Effector memory CD8-positive, alpha-beta T cell (primary cell): Measurements from ENCODE around the gene SLAMF6.
"Not testable (repeated sequence)": the region's sequence is repeated elsewhere in the genome, so short reads cannot be mapped to it uniquely, and the experiment has no call there.

ENCODE experiments used
- ATAC-seq: fragments of 150-1000 bp; cut with Tn5 transposase; replicated peaks from 2 replicates; pipeline ENCODE4 v1.10.0; 2021; ENCODE audit warnings: mild to moderate bottlenecking, moderate library complexity
- DNase-seq, 3 experiments: peaks; one replicate each; pipeline ENCODE4 v3.0.0; 2021
- H3K27ac Mint-ChIP-seq, 2 donors: one replicate each; pipeline ENCODE4 v1.8.0; 2022; ENCODE audit warnings: mild to moderate bottlenecking in 2 of 2, mixed read lengths in 2 of 2, moderate library complexity in 2 of 2
- H3K27me3 Mint-ChIP-seq, 2 donors: one replicate each; pipeline ENCODE4 v1.8.0; 2022; ENCODE audit warnings: mixed read lengths in 2 of 2
- H3K36me3 Mint-ChIP-seq: one replicate; pipeline ENCODE4 v1.8.0; 2022; ENCODE audit warnings: mild to moderate bottlenecking, moderate library complexity, mixed read lengths; ENCODE audit not compliant: insufficient read depth
- H3K4me1 Mint-ChIP-seq, 2 donors: one replicate each; pipeline ENCODE4 v1.8.0; 2022; ENCODE audit warnings: low read depth in 2 of 2, mixed read lengths in 2 of 2
- H3K4me3 Mint-ChIP-seq, 2 donors: one replicate each; pipeline ENCODE4 v1.8.0; 2022; ENCODE audit warnings: mild to moderate bottlenecking in 2 of 2, mixed read lengths in 2 of 2, moderate library complexity in 2 of 2
- H3K9me3 Mint-ChIP-seq, 2 donors: one replicate each; pipeline ENCODE4 v1.8.0; 2022; ENCODE audit warnings: mixed read lengths in 2 of 2
- total RNA-seq, 9 experiments: gene quantifications; one replicate each; lab custom pipeline; 2026; lab: John Stamatoyannopoulos, UW

Gene SLAMF6
- total RNA-seq = 13.3 to 175 (median 71.3) reads per million in 9 experiments

DNA sequence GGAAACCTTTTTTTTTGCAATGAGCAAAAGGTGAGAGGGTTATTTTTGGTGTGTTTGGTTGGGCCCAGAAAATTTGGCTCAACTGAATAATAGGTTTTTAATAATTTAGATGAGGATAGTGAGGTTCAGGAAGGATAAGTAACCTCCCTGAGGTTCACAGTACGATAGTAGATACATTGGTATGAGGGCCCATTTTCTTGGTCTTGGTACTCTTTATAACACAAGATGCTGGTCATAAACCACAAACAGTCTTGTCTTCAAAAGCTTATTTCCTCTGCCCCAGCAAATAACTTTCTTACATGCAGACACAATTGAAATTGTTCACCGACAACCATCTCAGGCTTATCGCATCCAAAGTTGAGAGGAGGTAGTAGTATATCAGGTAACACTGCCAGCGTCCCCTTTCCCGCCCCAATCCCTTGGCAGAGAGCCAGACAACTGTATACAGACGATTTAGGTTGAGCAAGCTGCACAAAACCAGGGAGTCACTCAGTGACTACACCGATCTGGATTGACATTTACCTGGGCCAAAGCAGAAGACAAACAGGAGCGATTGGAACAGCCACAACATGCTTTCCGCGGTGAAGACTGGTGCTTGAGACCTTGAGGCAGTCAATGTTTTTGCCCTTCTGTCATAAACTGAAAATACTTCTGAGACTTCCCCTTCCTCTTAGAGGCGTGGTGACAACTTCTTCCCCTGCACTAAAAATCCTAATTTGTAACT lies at the start of gene SLAMF6:
Gene SLAMF6 (minus strand): TSS at position 634 of the 724 bp plus-strand sequence. CDS start 63 bp downstream, at position 571.
- no peaks in the 10 kb centered on the region for H3K27me3 Mint-ChIP-seq
- H3K27ac Mint-ChIP-seq = peak within 1 kb of the TSS; percentile 49 to 93
- peaks cover 43 to 82% of the 10 kb centered on the region in 2 donors for H3K4me1 Mint-ChIP-seq
- peaks cover 15% of the 10 kb centered on the region for H3K36me3 Mint-ChIP-seq
- DNase-seq (peak; percentile 24 to 36 (median 29)), ATAC-seq (peak; percentile 53)
- peak within 1 kb of the TSS; percentile 87 to 91 for H3K4me3 Mint-ChIP-seq
- H3K9me3 Mint-ChIP-seq = peaks cover 5 to 7% of the 10 kb centered on the region in 2 donors

DNA sequence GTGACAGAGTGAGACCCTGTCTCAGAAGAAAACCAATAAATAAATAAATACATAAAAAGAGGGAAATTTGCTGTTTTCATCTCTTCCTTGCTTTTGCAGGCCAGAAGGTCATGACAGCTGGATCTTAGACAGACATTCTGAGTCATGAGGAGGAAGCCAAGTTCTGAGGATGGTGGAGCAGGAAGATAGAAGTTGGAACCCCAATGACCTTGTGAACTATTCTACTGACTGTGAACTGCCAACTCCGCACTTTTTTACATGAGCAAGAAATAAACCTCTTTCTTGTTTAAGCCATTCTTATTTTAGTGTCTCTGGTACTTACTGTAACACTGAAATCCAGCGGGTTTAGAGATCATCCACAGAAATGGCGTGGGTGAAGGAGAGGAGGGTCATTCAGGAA lies 47.8 kb upstream of the SLAMF6 start:
- Mint-ChIP-seq H3K36me3 (peaks cover 17% of the 10 kb centered on the region), H3K27ac (peak overlapping the region; percentile 33 to 88), H3K4me3 (peak overlapping the region; percentile 1 to 90)

DNA sequence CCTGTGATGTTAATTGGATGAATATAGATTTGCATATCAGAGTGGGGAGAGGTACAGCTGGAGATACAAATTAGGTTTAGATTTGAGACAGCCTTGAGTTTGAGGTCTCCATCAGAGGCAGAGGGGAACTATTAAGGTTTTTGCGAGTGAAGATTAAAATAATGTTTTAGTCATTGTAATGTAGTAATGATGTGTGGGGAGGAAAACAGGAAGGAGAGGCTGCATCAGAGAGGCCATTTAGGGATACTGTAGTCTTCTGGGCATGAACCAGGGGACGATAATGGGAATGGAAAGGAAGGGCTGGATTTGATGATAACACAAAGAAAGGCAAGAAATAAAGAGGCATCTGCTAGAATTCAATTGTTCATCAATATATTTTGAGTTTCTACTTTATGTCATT lies 46.8 kb upstream of the SLAMF6 start:
- Mint-ChIP-seq H3K36me3 (peaks cover 19% of the 10 kb centered on the region), H3K27me3 (no peaks in the 10 kb centered on the region), H3K4me3 (peak overlapping the region; percentile 13 to 90), H3K27ac (peak overlapping the region; percentile 33 to 88), H3K4me1 (peaks cover 63 to 88% of the 10 kb centered on the region in 2 donors), H3K9me3 (peaks cover 0 to 8% of the 10 kb centered on the region in 2 donors)
- DNase-seq = no peak
- no peak for ATAC-seq

More for the DNA sequence above, 47.8 kb upstream of the SLAMF6 start:
- ATAC-seq = no peak
- no peaks in the 10 kb centered on the region for H3K27me3 Mint-ChIP-seq
- H3K9me3 Mint-ChIP-seq = peaks cover 0 to 8% of the 10 kb centered on the region in 2 donors
- H3K4me1 Mint-ChIP-seq = peaks cover 63 to 87% of the 10 kb centered on the region in 2 donors
- no peak for DNase-seq

DNA sequence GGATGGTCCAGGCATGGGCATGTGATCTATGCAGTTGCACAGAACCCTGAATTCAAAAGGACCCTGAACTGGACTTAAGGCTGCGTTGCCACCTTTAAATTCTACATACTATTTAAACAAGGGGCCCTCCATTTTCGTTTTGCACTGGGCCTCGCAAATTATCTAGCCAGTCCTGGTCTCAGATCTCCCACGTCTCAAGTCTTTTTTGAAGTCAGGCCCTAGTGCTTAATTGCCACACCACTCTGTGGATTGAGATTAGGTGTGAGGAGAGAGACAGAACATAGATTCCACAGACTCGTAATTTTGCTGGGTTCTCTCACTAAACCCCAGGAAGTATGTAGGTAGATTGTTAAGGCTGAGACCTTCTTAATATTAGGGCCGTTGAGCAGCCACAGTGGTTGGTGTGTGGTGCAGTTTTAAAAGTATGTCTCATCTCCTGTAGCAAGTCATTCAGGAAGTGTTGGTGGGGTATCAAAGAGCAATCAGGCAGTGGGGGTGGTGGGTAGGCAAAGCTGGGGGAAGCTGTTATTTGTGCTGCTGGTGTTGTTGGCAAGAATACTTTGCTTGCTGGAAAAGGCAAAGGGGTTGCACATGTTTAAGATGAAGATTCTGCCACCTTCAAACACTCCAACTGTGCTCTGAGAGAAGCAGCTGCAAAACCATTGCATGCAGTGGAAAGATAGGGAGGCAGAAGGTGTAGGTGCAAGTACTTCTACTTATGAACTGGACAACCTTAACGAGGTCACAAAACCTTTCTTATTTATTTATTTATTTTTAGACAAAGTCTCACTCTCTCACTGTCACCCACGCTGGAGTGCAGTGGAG lies 45.0 kb upstream of the SLAMF6 start:
- peak overlapping the region; percentile 33 to 88 for H3K27ac Mint-ChIP-seq
- peak overlapping the region; percentile 58 to 90 for H3K4me3 Mint-ChIP-seq
- H3K36me3 Mint-ChIP-seq = peaks cover 27% of the 10 kb centered on the region
- DNase-seq = peak; percentile 56 to 66 (median 58)
- no peaks in the 10 kb centered on the region for H3K27me3 Mint-ChIP-seq
- peak; percentile 95 for ATAC-seq
- peaks cover 63 to 80% of the 10 kb centered on the region in 2 donors for H3K4me1 Mint-ChIP-seq
- H3K9me3 Mint-ChIP-seq = peaks cover 0 to 8% of the 10 kb centered on the region in 2 donors

DNA sequence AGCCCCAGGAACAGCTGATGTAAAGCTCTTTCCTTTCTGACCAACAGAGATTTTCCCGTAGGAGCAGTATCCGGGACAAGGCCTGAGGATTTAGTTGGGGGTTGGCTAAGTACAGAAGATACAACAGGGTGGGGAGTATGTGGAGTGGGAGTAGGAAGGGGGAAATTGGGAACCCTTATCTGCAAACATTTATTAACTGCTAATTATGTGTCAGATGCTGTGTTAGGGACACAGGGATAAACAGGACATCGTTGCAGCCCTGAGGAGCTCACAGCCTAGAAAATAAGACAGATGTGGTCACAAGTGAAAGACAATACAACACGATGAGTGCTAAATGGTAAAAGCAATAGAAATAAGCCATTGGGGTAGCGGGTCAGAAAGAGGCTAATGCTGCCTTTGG lies 44.3 kb upstream of the SLAMF6 start:
- Mint-ChIP-seq H3K4me1 (peaks cover 58 to 79% of the 10 kb centered on the region in 2 donors), H3K27me3 (no peaks in the 10 kb centered on the region), H3K36me3 (peaks cover 35% of the 10 kb centered on the region), H3K9me3 (peaks cover 0 to 8% of the 10 kb centered on the region in 2 donors), H3K4me3 (peak overlapping the region; percentile 58 to 90), H3K27ac (peak overlapping the region; percentile 33 to 88)
- ATAC-seq (no peak), DNase-seq (no peak)

DNA sequence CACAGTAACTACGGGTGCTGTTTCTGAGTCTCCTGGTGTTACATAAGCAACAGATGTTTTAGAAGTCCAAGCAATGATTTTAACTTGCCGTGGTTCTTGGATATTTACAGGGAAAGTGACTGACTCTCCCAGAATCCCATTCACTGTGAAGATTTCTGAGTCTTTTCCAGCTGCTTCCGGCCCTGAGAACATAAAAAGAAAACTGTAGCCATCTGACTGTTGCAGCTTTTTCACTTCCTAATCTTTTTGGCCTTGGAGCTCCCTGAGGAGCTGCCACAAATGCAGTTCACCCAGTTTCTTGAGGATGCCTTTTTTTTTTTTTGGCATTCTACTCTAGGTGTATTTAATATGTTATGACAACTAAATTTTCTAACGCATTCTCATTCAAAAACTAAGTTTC lies 42.5 kb upstream of the SLAMF6 start:
- DNase-seq = no peak
- H3K27ac Mint-ChIP-seq = peak overlapping the region; percentile 33 to 88
- no peak for ATAC-seq
- peaks cover 37% of the 10 kb centered on the region for H3K36me3 Mint-ChIP-seq
- H3K4me1 Mint-ChIP-seq = peaks cover 61 to 81% of the 10 kb centered on the region in 2 donors
- H3K9me3 Mint-ChIP-seq = no peaks in the 10 kb centered on the region
- H3K4me3 Mint-ChIP-seq = peak overlapping the region; percentile 11 to 90
- H3K27me3 Mint-ChIP-seq = no peaks in the 10 kb centered on the region

DNA sequence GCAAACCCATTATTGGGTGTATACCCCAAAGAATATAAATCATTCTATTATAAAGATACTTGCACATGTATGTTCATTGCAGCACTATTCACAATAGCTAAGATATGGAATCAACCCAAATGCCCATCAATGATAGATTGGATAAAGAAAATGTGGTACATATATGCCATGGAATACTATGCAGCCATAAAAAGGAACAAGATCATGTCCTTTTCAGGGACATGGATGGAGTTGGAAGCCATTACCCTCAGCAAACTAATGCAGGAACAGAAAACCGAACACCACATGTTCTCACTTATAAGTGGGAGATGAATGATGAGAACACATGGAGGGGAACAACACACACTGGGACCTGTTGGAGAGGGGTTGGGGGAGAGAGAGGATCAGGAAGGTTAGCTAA lies 40.2 kb upstream of the SLAMF6 start:
- Mint-ChIP-seq H3K4me3 (peak overlapping the region in 1 of 2 donors; percentile 47), H3K36me3 (peaks cover 41% of the 10 kb centered on the region), H3K4me1 (peaks cover 72 to 87% of the 10 kb centered on the region in 2 donors), H3K27ac (peak overlapping the region in 1 of 2 donors; percentile 97)
- DNase-seq, H3K9me3 Mint-ChIP-seq, H3K27me3 Mint-ChIP-seq, ATAC-seq: not testable (repeated sequence)

DNA sequence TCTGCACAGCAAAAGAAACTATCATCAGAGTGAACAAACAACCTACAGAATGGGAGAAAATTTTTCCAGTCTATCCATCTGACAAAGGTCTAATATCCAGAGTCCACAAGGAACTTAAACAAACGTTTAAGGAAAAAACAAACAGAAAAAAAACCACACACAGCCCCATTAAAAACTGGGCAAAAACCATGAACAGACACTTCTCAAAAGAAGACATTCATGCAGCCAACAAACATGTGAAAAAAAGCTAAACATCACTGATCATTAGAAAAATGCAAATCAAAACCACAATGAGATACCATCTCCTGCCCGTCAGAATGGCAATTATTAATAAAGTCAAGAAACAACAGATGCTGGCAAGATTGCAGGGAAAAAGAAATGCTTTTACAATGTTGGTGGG lies 39.7 kb upstream of the SLAMF6 start:
- Mint-ChIP-seq H3K4me1 (peaks cover 72 to 84% of the 10 kb centered on the region in 2 donors), H3K4me3 (peak overlapping the region in 1 of 2 donors; percentile 81), H3K27ac (peak overlapping the region; percentile 91 to 97), H3K36me3 (peaks cover 39% of the 10 kb centered on the region)
- ATAC-seq, H3K9me3 Mint-ChIP-seq, DNase-seq, H3K27me3 Mint-ChIP-seq: not testable (repeated sequence)

DNA sequence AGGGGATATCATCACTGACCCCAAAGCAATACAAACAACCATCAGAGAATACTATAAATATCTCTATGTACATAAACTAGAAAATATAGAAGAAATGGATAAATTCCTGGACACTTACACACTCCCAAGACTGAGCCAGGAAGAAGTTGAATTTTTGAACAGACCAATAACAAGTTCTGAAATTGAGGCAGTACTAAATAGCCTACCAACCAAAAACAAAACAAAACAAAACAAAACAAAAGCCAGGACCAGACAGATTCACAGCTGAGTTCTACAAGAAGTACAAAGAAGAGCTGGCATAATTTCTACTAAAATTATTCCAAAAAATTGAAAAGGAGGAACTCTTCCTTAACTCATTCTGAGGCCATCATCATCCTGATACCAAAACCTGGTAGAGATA lies 37.8 kb upstream of the SLAMF6 start:
- ATAC-seq = peak; percentile 46
- H3K4me3 Mint-ChIP-seq = peak overlapping the region; percentile 68 to 81
- peaks cover 66 to 82% of the 10 kb centered on the region in 2 donors for H3K4me1 Mint-ChIP-seq

DNA sequence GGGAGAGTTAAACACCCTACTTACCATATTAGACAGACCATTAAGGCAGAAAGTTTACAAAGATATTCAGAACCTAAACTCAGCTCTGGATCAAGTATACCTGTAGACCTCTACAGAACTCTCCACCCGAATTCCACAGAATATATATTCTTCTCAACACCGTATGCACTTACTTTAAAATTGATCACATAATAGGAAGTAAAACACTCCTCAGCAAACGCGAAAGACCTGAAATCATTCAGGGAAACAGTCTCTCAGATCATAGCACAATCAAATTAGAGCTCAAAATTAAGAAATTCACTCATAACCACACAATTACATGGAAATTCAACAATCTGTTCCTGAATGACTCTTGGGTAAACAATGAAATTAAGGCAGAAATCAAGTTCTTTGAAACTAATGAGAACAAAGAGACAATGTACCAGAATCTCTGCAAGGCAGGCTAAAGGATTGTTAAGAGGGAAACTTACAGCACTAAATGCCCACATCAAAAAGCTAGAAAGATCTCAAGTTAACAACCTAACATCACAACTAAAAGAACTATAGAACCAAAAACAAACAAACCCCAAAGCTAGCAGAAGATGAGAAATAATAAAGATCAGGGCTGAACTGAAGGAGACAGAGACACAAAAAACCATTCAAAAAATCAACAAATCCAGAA lies 37.1 kb upstream of the SLAMF6 start:
- Mint-ChIP-seq H3K27ac (peak overlapping the region; percentile 91 to 97), H3K36me3 (peaks cover 37% of the 10 kb centered on the region)

More for the DNA sequence above, 37.8 kb upstream of the SLAMF6 start:
- Mint-ChIP-seq H3K27ac (peak overlapping the region; percentile 91 to 97), H3K27me3 (no peaks in the 10 kb centered on the region), H3K9me3 (peaks cover 0 to 2% of the 10 kb centered on the region in 2 donors), H3K36me3 (peaks cover 33% of the 10 kb centered on the region)
- no peak for DNase-seq

DNA sequence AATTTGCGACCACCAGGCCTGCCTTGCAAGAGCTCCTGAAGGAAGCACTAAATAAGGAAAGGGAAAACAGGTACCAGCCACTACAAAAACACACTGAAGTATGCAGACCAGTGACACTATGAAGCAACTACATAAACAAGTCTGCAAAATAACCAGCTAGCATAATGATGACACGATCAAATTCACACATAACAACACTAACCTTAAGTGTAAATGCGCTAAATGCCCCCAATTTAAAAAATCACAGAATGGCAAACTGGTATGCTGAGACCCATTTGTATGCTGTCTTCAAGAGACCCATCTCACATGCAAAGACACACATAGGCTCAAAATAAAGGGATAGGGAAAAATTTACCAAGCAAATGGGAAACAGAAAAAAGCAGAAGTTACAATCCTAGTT lies 36.4 kb upstream of the SLAMF6 start:
- not testable (repeated sequence) for H3K9me3 Mint-ChIP-seq, DNase-seq, H3K27me3 Mint-ChIP-seq
- Mint-ChIP-seq H3K4me1 (peaks cover 59 to 75% of the 10 kb centered on the region in 2 donors), H3K27ac (peak overlapping the region; percentile 91 to 97), H3K4me3 (peak overlapping the region; percentile 68 to 81), H3K36me3 (peaks cover 39% of the 10 kb centered on the region)
- ATAC-seq = peak; percentile 64

More for the DNA sequence above, 37.1 kb upstream of the SLAMF6 start:
- no peak for DNase-seq
- Mint-ChIP-seq H3K27me3 (no peaks in the 10 kb centered on the region), H3K4me3 (peak overlapping the region; percentile 68 to 81), H3K9me3 (peaks cover 0 to 2% of the 10 kb centered on the region in 2 donors), H3K4me1 (peaks cover 65 to 82% of the 10 kb centered on the region in 2 donors)
- ATAC-seq = peak; percentile 31

DNA sequence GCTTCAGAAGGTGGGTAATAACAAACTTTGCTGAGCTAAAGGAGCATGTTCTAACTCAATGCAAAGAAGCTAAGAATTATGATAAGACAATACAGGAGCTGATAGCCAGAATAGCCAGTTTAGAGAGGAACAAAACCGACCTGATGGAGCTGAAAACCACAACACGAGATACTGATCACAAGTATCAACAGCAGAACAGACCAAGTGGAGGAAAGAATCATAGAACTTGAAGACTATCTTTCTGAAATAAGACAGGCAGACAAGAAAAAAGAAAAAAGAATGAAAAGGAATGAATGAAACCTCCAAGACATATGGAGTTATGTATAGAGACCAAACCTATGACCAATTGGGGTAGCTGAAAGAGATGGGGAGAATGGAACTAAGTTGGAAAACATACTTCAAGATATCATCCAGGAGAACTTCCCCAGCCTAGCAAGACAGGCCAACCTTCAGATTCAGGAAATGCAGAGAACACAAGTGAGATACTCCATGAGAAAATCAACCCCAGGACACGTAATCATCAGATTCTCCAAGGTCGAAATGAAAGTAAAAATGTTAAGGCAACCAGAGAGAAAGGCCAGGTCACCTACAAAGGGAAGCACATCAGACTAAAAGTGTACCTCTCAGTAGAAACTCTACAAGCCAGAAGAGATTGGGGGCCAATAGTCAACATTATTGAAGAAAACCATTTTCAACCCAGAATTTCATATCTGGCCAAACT lies 35.8 kb upstream of the SLAMF6 start:
- H3K36me3 Mint-ChIP-seq = peaks cover 39% of the 10 kb centered on the region
- peaks cover 57 to 75% of the 10 kb centered on the region in 2 donors for H3K4me1 Mint-ChIP-seq
- H3K9me3 Mint-ChIP-seq = peaks cover 0 to 2% of the 10 kb centered on the region in 2 donors
- H3K27me3 Mint-ChIP-seq = no peaks in the 10 kb centered on the region
- DNase-seq (no peak), ATAC-seq (peak; percentile 38)
- peak overlapping the region; percentile 68 to 81 for H3K4me3 Mint-ChIP-seq
- peak overlapping the region; percentile 91 to 97 for H3K27ac Mint-ChIP-seq
